HepG2 (cell line): Measurements from ENCODE around the gene R3HDM1. TPM values are rescaled to one million over a fixed set of nuclear protein-coding genes. Genes with fewer than 3 reads are reported as not detected.

Experiments
- CSRNP2 ChIP-seq: sonication (generic); formaldehyde crosslinking; conservative IDR thresholded peaks from 2 replicates; pipeline ENCODE4 v1.8.0; 2022; ENCODE audit warnings: low read depth, missing genetic modification reagents
- ETS1 ChIP-seq: sonication (generic); formaldehyde crosslinking; IDR thresholded peaks from 2 replicates; pipeline ENCODE4 v1.4.0; 2020; ENCODE audit warnings: missing genetic modification reagents
- FOSL2 ChIP-seq: sonication (generic); formaldehyde crosslinking; IDR thresholded peaks from 2 replicates; pipeline ENCODE4 v1.4.0; 2020; ENCODE audit warnings: missing genetic modification reagents
- GFI1 ChIP-seq: sonication (generic); formaldehyde crosslinking; IDR thresholded peaks from 2 replicates; pipeline ENCODE4 v1.5.0; 2020; ENCODE audit warnings: missing genetic modification reagents, mild to moderate bottlenecking, borderline replicate concordance
- GPN1 ChIP-seq: sonication (generic); formaldehyde crosslinking; IDR thresholded peaks from 2 replicates; pipeline ENCODE4 v1.5.1; 2020; ENCODE audit warnings: missing genetic modification reagents, borderline replicate concordance
- NAIF1 ChIP-seq: sonication (generic); formaldehyde crosslinking; IDR thresholded peaks from 2 replicates; pipeline ENCODE4 v1.5.0; 2020; ENCODE audit warnings: mild to moderate bottlenecking, missing genetic modification reagents, borderline replicate concordance
- PCBP1 ChIP-seq: fragments of 200-400 bp; formaldehyde crosslinking; IDR thresholded peaks from 2 replicates; pipeline ENCODE4 v1.6.1; 2017; ENCODE audit warnings: mild to moderate bottlenecking, low read depth, low read length, borderline replicate concordance
- POLR2A ChIP-seq, 2 experiments: IDR thresholded peaks; 2 replicates each; pipeline ENCODE4 v1.6.1; 2011; ENCODE audit warnings: low read depth in 2 of 2, low read length in 2 of 2, mild to moderate bottlenecking in 1 of 2, moderate library complexity in 1 of 2; ENCODE audit not compliant: insufficient read depth in 1 of 2
- RFX5 ChIP-seq: IDR thresholded peaks from 2 replicates; pipeline ENCODE4 v1.6.1; 2011; ENCODE audit warnings: low read depth, low read length, improper control_type of control experiment
- STAT6 ChIP-seq: sonication (generic); formaldehyde crosslinking; IDR thresholded peaks from 2 replicates; pipeline ENCODE4 v1.4.0; 2020; ENCODE audit warnings: missing genetic modification reagents, mild to moderate bottlenecking, borderline replicate concordance
- TBX2 ChIP-seq: sonication (generic); formaldehyde crosslinking; IDR thresholded peaks from 2 replicates; pipeline ENCODE4 v1.5.0; 2020; ENCODE audit warnings: missing genetic modification reagents, mild to moderate bottlenecking, borderline replicate concordance
- TIGD3 ChIP-seq: sonication (generic); formaldehyde crosslinking; IDR thresholded peaks from 2 replicates; pipeline ENCODE4 v1.5.1; 2020; ENCODE audit warnings: mild to moderate bottlenecking, missing genetic modification reagents, borderline replicate concordance
- ZBTB33 ChIP-seq: sonication (generic); formaldehyde crosslinking; IDR thresholded peaks from 2 replicates; pipeline ENCODE4 v1.4.0; 2020; ENCODE audit warnings: missing genetic modification reagents
- ZNF230 ChIP-seq: sonication (generic); formaldehyde crosslinking; IDR thresholded peaks from 2 replicates; pipeline ENCODE4 v1.4.0; 2020; ENCODE audit warnings: mild to moderate bottlenecking, missing genetic modification reagents
- polyA plus RNA-seq, 8 experiments: library from polyadenylated mRNA; depleted of rRNA in 3 of 8; stranded (reverse) in 7 of 8; unstranded in 1 of 8; fragments of >200 nt; fragmentation: Illumina TruSeq in 4 of 8; extraction: Trizol in 4 of 8; gene quantifications; 2 replicates each; pipeline versions ENCODE4 v1.2.1 to v1.2.3, GENCODE V29; 2011 to 2016; ENCODE audit warnings: low read depth in 4 of 8, missing spikeins in 1 of 8, mixed read lengths in 1 of 8; ENCODE audit not compliant: insufficient read depth in 1 of 8
- total RNA-seq, 5 experiments: library from RNA; depleted of rRNA; stranded (reverse); fragments of >200 nt; fragmentation: Illumina TruSeq; extraction: Trizol; gene quantifications; 2 replicates each; pipeline ENCODE4 v1.2.3, GENCODE V29; 2016; ENCODE audit warnings: low read depth in 1 of 5

The R3HDM1 gene
- total and polyA plus RNA-seq, 2 of the 13 experiments (the other 11 are each of a cell fraction or from before 2014, with no cell fraction given) = 15.7 to 54.3 TPM

- TF ChIP-seq STAT6 (no peak), GFI1 (peak; percentile 22; the same call in 1 of the 2 replicates), TIGD3 (CRISPR knock-in tag) (no peak), CSRNP2 (no peak), ETS1 (0 out of 2 replicates have a peak, but pooled peaks have one; percentile 27), RFX5 (no peak), NAIF1 (CRISPR knock-in tag) (no peak), POLR2A (IDR thresholded peaks at IDR 0.05; ENCODE audit: insufficient read depth in 1 of 2, low read depth in 2 of 2, low read length in 2 of 2) (peak; percentile 64 to 69), ZNF230 (peak; percentile 47; the same call in 1 of the 2 replicates), TBX2 (CRISPR knock-in tag) (peak; percentile 88), GPN1 (CRISPR knock-in tag) (no peak; the same call in 1 of the 2 replicates), PCBP1 (no peak), ZBTB33 (CRISPR knock-in tag) (peak; percentile 20; the same call in 1 of the 2 replicates), FOSL2 (peak; percentile 34; the same call in 1 of the 2 replicates)
Observed at GRCh38 chr2:135531231-135532197, at the start of gene R3HDM1 (continued).
